NCI-H2171 (cell line): ENCODE measurements around the gene PTPMT1.
"Not testable (repeated sequence)": the region's sequence is repeated elsewhere in the genome, so short reads cannot be mapped to it uniquely, and the experiment has no call there.

ENCODE experiments used
- DNase-seq: peaks from one replicate; lab custom pipeline; 2025; lab: John Stamatoyannopoulos, UW

The PTPMT1 gene, protein sequence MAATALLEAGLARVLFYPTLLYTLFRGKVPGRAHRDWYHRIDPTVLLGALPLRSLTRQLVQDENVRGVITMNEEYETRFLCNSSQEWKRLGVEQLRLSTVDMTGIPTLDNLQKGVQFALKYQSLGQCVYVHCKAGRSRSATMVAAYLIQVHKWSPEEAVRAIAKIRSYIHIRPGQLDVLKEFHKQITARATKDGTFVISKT

DNA sequence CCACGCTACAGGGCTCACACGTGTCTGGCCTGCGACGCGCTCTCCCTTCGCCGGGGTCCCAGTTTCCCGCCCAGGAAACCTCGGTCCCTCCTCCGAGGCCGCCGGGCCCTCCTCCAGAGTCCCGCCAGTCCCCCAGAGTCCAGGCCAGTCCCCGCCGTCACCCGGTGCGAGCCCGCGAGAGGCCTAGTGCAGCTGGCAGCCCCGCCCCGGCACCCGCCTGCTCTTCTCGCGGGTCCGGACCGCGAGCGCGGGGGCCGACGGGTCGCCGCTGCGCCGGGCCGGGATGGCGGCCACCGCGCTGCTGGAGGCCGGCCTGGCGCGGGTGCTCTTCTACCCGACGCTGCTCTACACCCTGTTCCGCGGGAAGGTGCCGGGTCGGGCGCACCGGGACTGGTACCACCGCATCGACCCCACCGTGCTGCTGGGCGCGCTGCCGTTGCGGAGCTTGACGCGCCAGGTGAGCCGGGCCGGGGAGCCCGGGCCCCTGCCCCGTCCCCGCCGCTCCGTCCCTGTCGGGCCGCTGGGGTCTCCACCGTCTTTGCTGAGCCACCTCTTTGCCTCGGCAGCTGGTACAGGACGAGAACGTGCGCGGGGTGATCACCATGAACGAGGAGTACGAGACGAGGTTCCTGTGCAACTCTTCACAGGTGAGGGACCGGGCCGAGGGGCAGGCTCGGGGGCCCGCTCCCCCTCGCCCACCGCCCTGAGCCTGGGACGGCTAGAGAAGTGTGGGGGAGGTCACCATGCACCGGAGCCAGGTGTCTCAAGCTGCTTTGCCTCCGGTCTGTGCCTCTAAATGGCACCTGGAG, at the start of gene PTPMT1:
Gene PTPMT1 (plus strand): TSS at position 260 of the 809 bp plus-strand sequence. CDS start 24 bp downstream, at position 284.
- peak; percentile 74 for DNase-seq

DNA sequence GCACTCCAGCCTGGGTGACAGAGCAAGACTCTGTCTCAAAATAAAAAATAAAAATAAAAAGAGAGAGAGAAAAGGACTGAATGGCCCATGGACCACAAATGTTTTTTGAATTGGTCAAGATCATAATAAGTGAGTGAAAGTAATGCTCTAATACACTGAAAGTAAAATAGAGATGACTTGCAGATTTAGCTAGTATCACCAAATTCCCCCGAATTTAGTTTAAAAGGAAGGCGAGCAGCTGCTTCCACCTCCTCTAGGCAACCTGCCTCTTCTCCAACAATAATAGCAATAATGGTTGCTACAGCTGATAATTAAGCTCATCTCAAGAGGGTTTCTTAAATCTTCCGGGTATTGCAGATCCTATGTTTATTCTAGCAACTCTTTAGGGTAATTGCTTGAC, 49.2 kb upstream of the PTPMT1 start:
- no peak for DNase-seq

DNA sequence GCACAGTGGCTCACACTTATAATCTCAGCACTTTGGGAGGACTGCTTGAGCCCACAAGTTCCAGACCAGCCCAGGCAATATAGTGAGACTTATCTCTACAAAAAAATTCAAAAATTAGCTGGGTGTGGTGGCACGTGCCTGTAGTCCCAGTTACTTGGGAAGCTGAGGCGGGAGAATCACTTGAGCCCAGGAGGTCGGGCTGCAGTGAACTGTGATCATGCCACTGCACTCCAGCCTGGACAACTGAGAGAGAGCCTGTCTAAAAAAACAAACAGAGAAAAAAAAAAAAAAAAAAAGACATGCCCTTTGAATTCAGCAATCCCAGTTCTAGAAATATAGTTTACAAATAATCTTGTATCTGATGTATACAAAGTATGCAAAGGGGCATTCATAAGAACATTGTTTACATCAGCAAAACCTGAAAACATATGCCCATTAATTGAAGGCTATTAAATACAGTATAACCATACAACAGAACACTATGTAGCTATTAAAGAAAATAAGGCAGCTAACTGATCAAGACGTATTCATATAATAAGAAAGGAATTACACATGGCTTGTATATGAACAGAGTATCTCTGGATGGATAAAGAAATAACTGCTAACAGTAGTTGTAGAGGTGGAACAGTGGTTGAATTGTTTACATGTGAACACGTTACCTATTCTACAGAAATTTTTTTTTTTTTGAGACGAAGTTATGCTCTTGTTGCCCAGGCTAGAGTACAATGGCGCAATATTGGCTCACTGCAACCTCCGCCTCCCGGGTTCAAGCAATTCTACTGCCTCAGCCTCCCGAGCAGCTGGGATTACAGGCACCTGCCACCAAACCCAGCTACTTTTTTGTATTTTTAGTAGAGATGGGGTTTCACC, 48.2 kb upstream of the PTPMT1 start:
- DNase-seq: no peak

DNA sequence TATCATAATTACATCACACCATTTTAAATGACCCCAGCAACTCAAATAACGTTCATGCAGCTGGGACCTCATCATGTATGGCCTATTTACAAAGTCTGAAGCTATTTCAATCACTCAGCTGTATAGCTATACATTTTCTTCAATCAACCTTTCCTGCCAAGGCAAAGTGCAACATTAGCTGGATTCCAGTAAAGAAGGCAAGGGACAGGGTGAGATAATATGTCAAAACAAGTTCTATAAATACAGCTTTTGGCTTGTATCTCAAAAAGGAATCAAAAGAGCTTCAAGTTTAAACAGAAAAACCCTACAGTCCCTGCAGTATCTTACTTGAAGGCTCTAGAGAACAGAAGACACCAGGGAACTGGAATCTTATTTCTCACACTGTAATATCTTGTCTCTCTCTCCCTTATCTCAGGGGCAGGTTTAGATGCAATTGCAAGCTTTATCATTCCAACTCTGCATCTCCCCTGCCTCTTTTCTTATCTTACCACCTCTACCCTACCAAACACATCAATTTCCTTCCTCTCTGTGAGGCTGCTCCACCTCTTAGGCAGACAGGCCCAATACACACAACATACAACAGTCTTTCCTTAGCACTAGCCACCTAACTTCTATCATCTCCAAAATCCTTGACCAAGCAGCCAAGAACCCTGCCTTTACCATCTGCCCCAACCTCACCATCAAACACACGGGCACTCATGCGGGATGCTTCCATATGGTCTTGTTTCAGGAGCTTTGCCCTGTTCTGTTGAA, 47.0 kb upstream of the PTPMT1 start:
- peak; percentile 44 for DNase-seq

DNA sequence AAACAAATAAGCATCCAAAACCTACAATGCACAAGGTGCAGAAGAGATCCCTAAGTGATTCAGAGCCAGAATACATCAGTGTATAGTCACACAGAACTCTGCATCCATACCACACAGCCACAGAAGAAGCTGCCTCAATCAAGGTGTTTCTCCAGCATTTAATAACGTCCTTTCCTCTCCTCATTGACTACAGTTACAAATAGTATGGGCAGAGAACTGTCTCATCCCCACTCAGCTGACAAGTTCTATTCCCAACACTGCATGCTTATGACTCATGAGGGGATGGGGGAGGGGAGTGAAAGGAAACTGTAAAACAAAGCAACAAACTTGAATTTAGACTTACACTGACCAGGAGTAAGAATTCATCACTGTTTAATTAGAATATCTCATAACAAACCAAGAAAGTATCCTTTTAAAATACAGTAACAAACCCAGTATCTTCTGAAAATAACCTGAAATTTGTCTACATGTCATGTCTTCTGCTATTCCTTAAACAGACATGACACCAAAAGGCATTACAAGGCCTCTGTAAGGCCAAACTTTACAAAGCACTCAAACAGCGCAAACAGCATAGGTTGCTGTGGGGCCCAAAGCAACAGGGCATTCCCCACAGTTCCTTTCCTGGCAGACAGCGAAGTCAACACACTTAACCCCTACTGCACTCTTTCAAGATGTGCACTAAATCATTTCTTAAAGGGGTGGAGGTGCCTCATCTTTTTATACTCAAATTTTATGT, 41.7 kb upstream of the PTPMT1 start:
- DNase-seq: no peak

DNA sequence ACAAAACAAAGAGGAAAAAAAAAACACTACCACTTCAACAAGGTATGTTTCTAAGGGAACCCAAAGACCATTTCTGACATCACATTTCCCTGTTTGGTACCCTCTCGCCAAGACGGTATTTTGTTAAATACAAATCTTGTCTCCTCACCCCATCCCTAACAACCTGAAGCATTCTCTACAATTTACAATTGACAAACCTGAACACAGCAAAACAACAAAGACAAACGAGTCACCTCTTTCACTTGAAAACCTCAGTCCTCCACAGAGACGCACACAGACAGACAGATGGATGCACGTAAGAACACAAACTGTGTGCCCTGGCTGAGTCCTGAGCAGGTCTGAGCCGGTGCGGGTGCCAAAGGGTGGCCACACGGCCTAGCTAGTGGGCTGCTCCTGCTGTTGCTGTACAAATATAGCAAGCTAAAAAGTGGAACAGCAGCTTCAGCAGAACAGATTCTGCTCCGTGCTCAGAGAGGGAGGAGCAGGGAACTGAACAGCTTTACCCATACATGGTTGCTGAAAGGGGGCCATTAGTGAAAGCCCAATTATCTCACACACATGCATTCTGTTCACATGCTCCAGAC, 41.0 kb upstream of the PTPMT1 start:
- peak; percentile 58 for DNase-seq

DNA sequence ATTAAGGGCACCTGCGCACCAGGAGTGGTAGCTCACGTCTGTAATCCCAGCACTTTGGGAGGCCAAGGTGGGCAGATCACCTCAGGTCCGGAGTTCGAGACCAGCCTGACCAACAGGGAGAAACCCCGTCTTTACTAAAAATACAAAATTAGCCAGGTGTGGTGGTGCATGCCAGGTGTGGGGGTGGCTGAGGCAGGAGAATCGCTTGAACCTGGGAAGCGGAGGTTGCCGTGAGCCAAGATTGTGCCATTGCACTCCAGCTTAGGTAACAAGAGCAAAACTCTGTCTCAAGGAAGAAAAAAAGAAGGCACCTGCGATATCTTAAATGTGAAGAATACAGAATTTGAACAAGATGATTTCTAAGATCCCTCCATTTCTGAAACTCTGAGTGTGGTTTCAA, 39.4 kb upstream of the PTPMT1 start:
- not testable (repeated sequence) for DNase-seq

DNA sequence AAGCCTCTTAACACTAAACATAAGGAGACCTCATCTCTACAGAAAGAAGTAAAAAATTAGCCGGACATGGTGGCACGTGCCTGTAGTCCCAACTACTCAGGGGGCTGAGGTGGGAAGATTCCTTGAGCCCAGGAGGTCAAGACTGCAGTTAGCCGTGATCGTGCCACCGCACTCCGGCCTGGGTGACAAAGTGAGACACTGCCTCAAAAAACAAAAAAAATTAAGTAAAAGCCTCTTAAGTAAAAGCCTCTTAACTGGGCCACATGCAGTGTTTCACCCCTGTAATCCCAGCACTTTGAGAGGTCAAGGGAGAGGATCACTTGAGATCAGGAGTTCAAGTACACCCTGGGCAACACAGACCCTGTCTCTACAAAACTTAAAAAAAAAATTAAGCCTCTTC, 38.2 kb upstream of the PTPMT1 start:
- DNase-seq: no peak

DNA sequence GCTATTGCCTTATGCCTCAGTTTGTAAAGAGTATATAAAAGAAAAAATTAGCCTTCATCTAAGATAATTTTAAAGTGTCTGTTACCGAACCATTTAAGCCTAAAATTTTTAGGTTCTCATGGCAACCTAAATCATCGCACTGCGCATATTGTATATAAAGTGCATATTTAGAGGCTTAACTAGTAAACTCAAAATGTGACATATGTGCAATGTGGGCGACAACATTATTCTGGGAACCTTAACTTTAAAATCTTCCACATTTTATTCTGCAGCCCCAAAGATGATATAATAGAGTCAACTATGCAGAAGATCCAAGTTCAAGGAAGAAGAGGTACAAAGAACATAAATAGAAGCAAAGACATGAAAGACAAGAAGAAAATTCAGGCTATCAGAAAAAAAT, 35.4 kb upstream of the PTPMT1 start:
- DNase-seq: no peak

DNA sequence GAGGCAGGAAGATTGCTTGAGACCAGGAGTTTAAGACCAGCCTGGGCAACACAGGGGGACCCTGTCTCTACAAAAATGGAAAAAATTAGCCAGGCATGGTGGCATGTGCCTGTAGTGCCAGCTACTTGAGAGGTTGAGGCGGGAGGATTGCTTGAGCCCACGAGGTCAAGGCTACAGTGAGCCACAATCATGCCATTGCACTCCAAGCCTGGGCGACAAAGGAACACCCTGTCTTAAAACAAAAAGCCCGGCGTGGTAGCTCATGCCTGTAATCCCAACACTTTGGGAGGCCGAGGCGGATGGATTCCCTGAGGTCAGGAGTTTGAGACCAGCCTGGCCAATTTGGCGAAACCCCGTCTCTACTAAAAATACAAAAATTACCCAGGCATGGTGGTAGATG, 34.7 kb upstream of the PTPMT1 start:
- not testable (repeated sequence) for DNase-seq

DNA sequence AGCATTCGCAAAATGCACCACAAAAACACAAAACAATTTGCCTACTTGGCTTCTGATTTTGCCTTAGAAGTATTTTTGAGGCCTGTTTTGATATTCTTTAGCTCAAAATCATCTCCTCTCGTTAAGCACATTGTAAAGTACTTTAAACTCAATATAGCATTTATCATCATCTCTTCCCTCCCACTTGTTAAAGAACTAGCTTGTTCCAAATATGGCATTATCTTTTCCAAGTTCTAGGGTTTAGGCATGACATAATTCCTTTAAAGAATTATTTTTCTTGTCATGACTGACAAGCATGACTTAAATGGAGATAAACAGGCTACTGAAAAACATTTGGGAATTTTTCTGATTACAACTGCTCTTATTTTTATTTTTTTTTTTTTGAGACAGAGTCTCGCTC, 33.7 kb upstream of the PTPMT1 start:
- no peak for DNase-seq

DNA sequence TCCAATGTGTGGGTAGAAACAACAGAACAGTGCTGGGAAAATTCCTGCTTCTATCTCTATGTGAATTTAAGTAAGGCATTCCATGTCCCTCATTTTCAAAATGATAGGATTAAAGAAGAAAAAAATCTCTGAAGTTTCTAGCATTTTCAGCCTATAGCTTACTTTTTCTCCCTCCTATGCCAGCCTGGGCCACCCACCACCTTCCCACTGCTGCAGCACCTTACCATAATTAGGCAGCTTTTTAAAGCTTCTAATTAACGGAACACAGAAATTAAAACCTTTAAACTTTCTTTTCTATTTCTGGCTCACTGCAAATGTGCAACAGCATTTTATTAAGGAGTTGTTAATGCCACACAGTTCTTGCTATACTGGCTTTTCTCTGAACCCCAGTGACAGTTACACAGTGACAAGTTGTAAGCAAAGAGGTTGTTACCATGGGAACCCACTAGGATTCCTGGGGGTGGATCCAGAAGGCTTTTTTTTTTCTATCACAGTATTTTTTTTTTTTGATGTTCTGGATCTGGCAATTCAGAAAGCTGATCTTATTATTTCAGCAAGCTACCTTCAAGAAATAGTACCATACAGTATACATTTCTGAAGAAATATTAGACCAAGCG, 32.7 kb upstream of the PTPMT1 start:
- DNase-seq: no peak

DNA sequence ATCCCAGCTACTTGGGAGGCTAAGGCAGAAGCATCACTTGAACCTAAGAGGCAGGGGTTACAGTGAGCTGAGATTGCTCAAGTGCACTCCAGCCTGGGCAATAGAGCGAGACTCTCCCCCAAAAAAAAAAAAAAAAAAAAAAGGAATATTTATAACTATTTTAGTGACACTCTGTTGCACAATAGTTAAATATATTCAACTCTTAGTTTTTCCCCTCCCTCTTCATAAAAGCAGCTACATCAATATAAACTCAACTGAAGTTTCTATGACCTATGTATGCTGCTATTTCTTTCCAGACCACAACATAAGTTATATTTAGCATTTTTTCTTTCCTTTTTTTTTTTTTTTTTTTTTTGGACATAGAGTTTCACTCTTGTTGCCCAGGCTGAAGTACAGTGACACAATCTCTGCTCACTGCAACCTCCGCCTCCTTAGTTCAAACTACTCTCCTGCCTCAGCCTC, 31.7 kb upstream of the PTPMT1 start:
- no peak for DNase-seq

DNA sequence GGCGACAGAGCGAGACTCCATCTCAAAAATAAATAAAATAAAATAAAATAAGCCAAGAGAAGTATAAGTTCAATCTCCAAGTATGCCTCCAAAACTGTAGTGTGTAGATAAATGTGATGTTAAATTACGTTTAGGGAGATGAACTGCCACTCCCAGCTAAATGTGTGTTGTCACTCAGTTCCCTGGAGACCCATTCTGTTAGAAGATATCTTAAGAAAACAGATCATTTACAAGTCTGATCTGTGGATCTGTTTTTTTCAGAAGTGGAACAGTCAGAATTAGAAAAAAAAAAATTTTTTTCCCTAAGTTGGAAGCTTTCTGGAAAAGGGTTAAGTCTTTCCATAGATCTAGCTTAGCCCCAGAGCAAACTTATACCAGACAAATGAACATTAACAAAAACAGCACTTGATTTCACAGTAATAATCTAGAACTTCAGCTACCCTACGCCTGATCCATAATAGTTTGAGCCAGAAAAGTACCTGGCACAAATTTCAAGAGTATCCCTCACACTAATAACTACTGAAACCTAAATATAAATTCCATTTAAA, 30.6 kb upstream of the PTPMT1 start:
- DNase-seq: no peak

DNA sequence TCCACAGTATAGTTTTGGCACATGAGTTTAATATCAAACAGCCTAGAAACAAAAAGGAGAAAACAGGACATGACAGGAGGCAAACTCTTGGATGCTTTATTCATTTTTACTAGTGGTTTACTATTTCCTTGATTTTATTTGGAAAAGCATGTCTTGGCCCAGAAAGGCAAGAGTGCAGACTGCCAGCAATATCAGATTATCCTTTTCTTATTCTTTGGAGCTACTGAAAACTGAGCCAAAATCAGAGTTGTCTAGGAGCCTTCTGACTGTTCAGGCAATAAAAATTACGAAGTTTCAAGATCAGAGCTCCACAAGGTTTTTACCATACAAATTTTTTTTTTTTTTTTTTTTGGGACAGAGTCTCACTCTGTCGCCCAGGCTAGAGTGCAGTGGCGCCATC, 28.5 kb upstream of the PTPMT1 start:
- no peak for DNase-seq

DNA sequence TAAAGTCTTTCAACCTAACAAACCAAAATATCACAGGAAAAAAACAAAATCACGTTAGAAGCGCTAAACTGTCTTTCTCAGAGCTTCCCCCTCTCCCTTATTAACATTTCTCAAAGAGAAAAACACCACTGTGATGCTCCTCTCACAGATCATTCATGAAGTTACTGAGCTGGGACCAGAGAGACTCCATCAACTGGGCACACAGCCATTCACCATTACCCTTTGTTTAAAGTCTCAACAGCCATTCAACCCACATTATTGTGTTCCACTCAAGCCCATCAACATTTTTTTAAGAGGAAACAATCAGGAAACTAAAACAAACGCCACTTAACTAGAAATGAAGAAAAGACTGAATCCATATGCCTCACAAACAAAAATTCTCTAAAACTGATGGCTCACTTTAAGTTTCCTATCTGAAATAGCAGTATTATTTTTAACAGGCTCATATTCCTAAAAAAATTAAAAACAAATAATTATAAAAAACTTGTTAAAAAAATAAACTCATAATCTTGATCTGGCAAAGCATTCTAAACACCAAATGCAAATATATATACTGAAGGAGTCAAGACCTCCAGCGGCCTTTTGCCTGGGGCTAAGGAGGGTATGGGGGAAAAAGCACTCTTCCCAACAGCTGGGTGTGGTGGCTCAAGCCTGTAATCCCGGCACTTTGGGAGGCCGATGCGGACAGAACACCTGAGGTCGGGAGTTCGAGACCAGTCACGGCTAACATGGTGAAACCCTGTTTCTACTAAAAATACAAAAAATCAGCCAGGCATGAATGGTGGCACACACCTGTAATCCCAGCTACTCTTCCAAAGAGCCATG, 26.4 kb upstream of the PTPMT1 start:
- no peak for DNase-seq

DNA sequence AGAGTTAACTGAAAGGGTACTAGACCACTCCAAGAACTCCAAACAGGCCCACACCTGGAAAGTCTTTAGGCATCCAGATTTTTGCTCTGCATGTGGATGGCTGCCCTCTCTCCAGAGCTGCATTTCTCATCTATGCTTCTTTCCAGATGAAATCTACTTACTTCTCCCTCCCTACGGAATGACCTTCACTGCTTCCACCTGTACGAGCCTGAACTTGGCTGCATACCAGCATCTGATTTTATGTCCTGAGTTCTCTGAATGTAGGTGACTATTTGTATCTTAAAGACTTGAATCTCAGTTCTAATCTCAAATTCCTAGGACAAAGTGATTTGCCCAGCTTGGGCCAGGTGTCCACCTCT, 25.7 kb upstream of the PTPMT1 start:
- DNase-seq: no peak

DNA sequence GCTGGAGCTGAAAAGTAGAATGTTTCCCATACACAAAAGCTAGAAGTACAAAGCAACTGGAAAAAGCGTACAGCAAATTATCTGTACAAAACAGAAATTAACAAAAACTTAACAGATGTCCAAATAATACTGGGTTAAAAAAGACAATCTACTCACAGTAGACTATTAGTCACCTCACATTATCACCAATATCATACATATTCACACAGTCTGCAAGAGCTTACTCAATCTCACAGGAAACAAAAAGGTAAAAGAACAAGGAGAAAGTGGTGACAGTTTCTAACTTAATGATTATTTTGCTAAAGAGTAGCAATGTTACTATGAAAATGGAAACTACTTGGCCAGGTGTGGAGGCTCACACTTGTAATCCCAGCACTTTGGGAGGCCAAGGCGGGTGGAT, 24.3 kb upstream of the PTPMT1 start:
- DNase-seq: no peak

DNA sequence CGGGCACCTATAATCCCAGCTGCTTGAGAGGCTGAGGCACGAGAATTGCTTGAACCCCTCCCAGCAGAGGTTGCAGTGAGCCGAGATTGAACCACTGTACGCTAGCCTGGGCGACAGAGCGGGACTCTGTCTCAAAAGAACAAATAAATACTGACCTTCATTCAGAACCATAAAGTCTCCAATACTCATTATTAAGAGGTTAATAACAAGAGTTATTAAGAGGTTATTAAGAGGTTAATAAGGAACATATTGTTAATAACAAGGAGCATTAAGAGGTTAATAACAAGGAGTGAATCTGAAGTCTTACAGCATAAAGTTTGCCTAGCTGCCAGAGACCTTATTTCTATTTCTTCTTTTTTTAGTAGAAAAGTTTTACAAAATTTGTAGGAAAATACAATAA, 20.1 kb upstream of the PTPMT1 start:
- DNase-seq: no peak
